Measurements from ENCODE around the gene PDE7B.

DNA sequence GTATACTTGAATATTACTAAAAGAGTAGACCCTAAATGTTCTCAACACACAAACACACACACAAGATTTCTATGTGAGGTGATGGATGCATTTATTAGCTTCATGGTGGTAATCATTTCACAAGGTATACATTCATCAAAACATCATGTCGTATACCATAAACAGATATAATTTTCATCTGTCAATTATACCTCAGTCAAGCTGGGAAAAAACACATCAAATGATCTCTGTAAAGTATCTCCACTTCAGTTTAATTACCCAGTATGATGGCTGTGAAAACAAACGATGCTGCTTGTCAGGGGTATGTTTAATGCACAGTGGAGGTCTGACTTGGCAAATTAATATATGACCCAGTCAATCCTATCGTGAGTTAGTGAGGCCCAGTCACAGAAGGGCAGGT lies 241.4 kb downstream of the PDE7B start:
- TF ChIP-seq, protein P1, sequence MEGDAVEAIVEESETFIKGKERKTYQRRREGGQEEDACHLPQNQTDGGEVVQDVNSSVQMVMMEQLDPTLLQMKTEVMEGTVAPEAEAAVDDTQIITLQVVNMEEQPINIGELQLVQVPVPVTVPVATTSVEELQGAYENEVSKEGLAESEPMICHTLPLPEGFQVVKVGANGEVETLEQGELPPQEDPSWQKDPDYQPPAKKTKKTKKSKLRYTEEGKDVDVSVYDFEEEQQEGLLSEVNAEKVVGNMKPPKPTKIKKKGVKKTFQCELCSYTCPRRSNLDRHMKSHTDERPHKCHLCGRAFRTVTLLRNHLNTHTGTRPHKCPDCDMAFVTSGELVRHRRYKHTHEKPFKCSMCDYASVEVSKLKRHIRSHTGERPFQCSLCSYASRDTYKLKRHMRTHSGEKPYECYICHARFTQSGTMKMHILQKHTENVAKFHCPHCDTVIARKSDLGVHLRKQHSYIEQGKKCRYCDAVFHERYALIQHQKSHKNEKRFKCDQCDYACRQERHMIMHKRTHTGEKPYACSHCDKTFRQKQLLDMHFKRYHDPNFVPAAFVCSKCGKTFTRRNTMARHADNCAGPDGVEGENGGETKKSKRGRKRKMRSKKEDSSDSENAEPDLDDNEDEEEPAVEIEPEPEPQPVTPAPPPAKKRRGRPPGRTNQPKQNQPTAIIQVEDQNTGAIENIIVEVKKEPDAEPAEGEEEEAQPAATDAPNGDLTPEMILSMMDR (IDR thresholded peaks at IDR 0.05): no peak
- TF ChIP-seq POLR2AphosphoS5 (IDR thresholded peaks at IDR 0.05; ENCODE audit: low read depth, low read length) (no peak), TCF7L2 (IDR thresholded peaks at IDR 0.05; ENCODE audit: low read depth, low read length) (no peak)

Measured in Panc1 (cell line).